HT-29 (cell line): ENCODE measurements around the gene PIK3R1. TPM values are rescaled to one million over a fixed set of nuclear protein-coding genes. Genes with fewer than 3 reads are reported as not detected.

Experiments
- DNase-seq: peaks from one replicate; pipeline ENCODE4 v3.0.0-alpha.2; 2015; ENCODE audit warnings: low spot score
- total RNA-seq: library from RNA; depleted of rRNA; stranded (reverse); fragments of >200 nt; shearing (Covaris generic); gene quantifications from 2 replicates; pipeline ENCODE4 v1.2.3, GENCODE V29; 2014

PIK3R1 gene
- total RNA-seq, 1 experiment from 2014 or later = 31.3 TPM

DNA sequence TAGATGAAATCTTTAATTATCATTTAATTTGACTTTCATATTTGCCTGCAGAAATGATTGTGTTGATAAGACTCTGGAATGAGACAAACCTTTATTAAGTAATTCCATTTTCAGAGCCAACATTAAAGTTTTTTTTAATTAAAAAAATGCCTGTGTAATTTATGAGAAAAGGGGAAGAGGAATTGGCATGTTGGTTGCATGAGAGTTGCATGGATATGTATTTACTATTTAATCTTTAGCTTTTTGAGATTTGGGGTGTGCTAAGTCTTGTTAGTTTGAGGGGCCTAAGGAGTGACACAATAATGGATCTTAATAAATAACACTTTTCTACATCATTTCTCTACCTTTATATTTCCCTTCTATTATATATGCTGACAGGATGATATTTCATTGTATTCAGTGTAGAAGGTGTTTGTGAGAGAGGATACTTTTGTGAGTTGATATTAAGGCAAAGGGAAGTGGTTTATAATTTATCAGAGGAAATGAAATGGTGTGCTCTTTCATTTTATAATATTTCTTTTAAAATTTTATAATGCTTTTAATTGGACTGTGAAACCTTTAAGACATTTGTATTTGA lies 54.9 kb downstream of the PIK3R1 start:
- no peak for DNase-seq

- no peak for DNase-seq
These were observed 55.6 kb downstream of the PIK3R1 start for GRCh38 chr5:68271124-68271523.

DNA sequence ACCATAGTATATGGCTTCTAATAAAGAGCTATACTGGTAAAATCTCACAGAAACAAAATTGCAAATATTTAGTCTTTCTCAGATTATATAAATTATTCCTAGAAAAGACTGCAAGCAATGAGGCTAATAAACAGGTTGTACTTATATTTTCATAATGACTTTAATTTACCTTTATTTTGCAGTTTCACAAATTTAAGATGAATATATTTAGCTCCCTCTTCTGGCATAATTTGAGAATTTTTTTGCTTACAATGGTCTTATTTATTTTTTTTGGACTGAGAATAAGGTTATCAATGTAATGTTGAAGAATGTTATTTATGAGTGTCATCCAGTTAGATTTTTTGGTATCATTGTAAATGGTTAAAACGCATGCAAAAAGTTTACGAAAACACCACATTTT lies 56.7 kb downstream of the PIK3R1 start:
- no peak for DNase-seq

- no peak for DNase-seq
These were observed 58.3 kb downstream of the PIK3R1 start for GRCh38 chr5:68273717-68274409.

- no peak for DNase-seq
These were observed 59.5 kb downstream of the PIK3R1 start for GRCh38 chr5:68274847-68275651.

DNA sequence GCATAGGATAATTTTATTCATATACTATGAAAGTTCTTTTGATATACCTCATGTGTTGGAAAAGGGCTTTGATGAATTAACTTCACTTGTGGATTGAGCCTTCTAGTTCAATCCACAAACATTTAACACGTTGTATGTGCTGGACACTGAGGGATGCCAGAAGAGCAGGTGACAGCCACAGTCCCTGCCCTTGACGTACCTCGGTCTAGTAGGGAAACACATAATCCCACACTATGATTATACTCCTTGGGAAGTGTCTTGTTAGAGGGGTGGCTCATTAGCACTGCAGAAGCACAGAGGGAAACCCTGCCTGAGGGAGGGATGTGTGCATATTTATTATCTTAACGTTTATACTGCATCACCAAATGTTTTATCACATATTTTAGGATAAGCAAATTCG lies 61.2 kb downstream of the PIK3R1 start:
- no peak for DNase-seq

DNA sequence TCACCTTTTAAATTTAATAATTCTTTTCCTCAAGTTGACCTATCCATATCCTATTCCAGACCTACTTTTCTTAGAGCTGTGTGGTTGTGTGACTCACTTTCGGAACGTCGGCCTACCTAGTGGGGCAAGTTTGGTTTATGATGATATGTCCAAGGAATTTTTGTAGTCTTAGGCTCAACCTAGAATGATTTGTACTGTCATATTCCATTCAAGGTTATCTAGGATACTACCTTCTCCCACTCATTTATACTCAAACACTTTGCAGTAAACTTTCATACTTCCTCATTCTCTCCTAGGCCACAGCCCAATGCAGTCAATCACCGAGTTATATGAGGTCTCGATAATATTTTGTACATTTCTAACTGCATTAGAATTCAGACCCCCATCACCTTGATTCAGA lies 61.9 kb downstream of the PIK3R1 start:
- peak; percentile 64 for DNase-seq

GRCh38 chr5:68279984-68280383 lies 64.4 kb downstream of the PIK3R1 start:
- no peak for DNase-seq

- DNase-seq = no peak
These were observed 66.4 kb downstream of the PIK3R1 start for GRCh38 chr5:68282001-68282400.

DNA sequence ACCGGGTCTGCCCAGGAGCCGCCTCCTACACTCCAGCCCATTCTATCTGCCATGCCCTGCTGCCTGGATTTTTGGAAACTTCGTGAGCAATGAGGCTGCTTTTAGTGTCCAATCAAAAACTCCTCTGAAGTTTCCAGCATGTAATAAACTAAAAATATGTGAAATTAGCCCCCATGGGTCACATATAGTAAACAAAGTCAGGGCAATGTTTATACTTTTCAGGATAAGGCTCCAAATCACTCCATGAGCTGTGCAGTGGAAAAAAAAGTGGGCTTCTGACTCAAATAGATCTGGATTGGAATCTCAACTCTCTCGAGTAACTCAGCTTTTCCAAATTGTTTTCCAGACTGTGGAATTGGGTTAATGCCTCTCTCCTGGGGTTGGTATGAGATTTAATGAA lies 68.2 kb downstream of the PIK3R1 start:
- DNase-seq = no peak

- peak; percentile 77 for DNase-seq
These were observed 69.7 kb downstream of the PIK3R1 start for GRCh38 chr5:68285075-68285840.

- DNase-seq = peak; percentile 77
These were observed 70.5 kb downstream of the PIK3R1 start for GRCh38 chr5:68285851-68286611.

- no peak for DNase-seq
These were observed 71.0 kb downstream of the PIK3R1 start for GRCh38 chr5:68286612-68286912.

GRCh38 chr5:68287631-68287975 lies 72.0 kb downstream of the PIK3R1 start:
- no peak for DNase-seq

GRCh38 chr5:68287976-68288706 lies 72.6 kb downstream of the PIK3R1 start:
- peak; percentile 78 for DNase-seq

DNA sequence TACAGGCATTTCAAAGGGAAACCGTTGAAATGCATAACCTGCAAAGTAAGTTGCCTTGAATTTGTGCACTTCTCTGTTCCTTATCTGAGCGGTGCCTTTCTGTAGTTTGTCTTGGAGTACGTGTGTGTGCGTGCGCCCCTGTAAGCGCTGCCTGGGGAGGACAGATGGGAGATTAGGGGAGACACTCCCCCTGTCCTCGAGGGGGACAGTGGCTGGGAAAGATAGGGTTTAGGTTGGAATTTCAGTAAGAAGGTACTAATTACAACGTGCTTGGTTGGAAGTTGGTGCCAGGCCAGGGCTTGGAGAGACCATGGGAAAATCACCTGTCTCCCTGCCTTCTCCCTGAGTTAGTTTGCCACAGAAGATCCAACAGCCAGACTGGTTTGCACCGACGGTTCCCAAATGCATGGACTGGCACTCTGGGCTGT lies 73.2 kb downstream of the PIK3R1 start:
- no peak for DNase-seq

- DNase-seq = no peak
These were observed 73.9 kb downstream of the PIK3R1 start for GRCh38 chr5:68289498-68289897.

- DNase-seq = peak; percentile 49
These were observed 74.7 kb downstream of the PIK3R1 start for GRCh38 chr5:68290260-68290674.

DNA sequence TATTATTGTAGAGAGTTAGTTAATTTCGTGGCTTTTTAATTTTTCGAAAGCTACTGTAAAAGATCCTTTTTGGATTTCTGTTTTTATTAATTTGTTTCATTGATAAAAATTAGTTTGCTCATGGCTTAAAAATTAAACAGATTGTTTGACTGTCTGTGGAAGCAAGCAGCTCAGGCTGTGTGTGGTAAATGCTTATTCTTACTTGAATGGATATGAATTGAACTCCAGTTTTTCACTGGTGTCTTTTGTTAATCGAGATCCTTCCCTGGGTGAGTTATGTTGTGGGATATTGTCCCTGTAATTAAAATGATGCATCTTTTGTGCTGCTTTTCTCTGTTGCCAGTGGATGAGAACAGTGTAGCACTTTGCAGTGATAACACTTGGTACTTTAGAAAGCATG lies 75.3 kb downstream of the PIK3R1 start:
- no peak for DNase-seq

GRCh38 chr5:68292316-68292715 lies 76.8 kb downstream of the PIK3R1 start:
- DNase-seq = no peak

DNA sequence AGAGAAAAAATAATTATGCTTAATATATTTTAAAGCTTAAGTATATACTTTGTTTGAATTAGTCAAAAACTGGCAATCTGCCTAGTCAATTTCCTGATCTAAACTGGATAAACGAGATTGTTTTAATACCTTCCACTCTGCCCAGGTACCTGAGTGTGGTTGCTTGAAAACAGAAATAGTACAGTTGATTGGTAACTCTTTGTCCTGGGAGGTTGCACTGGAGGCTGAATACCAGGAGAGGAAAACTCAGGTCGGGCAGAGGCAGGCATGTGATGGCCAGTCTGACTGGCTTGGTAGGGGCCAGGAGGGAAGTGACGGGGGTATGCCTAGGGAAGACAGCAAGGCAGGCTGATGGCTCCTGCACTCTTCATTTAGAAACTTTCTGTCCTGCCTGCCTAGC lies 80.2 kb downstream of the PIK3R1 start:
- DNase-seq = peak; percentile 66
